ENCODE measurements around the gene TPGS2.

Gene TPGS2

GRCh38 chr18:36786686-36787085 is 42.1 kb downstream of the TPGS2 start:
- no peak for DNase-seq (ENCODE audit: extremely low spot score)
- CTCF ChIA-PET = no interaction called here

GRCh38 chr18:36783792-36784191 is 45.0 kb downstream of the TPGS2 start:
- no peak for DNase-seq (ENCODE audit: extremely low spot score)
- CTCF ChIA-PET = no interaction called here
- POLR2A ChIA-PET = no interaction called here
- TF ChIP-seq, protein P1, sequence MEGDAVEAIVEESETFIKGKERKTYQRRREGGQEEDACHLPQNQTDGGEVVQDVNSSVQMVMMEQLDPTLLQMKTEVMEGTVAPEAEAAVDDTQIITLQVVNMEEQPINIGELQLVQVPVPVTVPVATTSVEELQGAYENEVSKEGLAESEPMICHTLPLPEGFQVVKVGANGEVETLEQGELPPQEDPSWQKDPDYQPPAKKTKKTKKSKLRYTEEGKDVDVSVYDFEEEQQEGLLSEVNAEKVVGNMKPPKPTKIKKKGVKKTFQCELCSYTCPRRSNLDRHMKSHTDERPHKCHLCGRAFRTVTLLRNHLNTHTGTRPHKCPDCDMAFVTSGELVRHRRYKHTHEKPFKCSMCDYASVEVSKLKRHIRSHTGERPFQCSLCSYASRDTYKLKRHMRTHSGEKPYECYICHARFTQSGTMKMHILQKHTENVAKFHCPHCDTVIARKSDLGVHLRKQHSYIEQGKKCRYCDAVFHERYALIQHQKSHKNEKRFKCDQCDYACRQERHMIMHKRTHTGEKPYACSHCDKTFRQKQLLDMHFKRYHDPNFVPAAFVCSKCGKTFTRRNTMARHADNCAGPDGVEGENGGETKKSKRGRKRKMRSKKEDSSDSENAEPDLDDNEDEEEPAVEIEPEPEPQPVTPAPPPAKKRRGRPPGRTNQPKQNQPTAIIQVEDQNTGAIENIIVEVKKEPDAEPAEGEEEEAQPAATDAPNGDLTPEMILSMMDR (IDR thresholded peaks at IDR 0.05; ENCODE audit: control extremely low read depth, extremely low read depth, low read depth, missing control alignments) = no peak

More at GRCh38 chr18:36786686-36787085, 42.1 kb downstream of the TPGS2 start:
- POLR2A ChIA-PET = no interaction called here
- TF ChIP-seq, protein P1 (IDR thresholded peaks at IDR 0.05; ENCODE audit: control extremely low read depth, extremely low read depth, low read depth, missing control alignments) = no peak

- TF ChIP-seq, protein P1 (IDR thresholded peaks at IDR 0.05; ENCODE audit: control extremely low read depth, extremely low read depth, low read depth, missing control alignments) = no peak
- ChIA-PET CTCF (no interaction called here), POLR2A (no interaction called here)
- no peak for DNase-seq (ENCODE audit: extremely low spot score)
These were observed 46.1 kb downstream of the TPGS2 start for GRCh38 chr18:36782710-36783109.

DNA sequence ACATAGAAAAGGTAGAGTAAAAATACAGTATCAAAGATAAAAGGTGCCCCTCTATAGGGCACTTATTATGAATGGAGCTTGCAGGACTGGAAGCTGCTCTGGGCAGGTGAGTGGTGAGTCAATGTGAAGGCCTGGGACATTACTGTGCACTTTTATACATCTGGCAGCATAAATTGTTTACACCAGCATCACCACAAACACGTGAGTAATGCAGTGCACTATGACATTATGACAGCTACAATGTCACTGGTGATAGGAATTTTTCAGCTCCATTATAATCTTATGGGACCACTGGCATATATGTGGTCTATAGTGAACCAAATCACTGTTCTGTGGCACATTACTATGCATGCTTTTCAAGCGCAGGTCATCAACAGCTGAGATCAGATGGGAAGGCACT is 48.1 kb downstream of the TPGS2 start:
- CTCF ChIA-PET = no interaction called here
- TF ChIP-seq, protein P1 (IDR thresholded peaks at IDR 0.05; ENCODE audit: control extremely low read depth, extremely low read depth, low read depth, missing control alignments) = no peak
- no peak for DNase-seq (ENCODE audit: extremely low spot score)
- POLR2A ChIA-PET = no interaction called here

DNA sequence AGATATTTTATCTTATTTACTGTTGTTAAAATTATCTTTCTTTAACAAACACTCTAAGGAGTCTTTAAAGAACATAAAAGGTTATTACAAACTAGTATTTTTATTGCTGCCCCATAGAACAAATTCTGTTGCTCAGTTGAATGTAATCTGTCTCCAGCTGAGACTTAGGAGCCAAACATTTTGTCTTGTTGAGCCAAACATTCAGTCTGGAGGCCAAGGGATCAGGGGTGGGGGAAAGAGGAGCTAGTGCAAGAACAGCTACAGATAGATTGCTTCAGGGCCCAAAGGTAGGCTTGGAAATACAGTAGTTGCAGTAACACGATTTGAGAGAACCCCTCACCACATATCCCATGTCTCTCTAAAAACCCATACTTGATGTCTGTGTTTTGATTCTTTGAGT is 51.2 kb downstream of the TPGS2 start:
- TF ChIP-seq, protein P1 (IDR thresholded peaks at IDR 0.05; ENCODE audit: control extremely low read depth, extremely low read depth, low read depth, missing control alignments) = no peak
- ChIA-PET POLR2A (no interaction called here), CTCF (interaction anchor here (1.1 to 1.6 kb wide), 3 partner anchors 11 to 51 kb away, joined by 3 to 5 read pairs (median 3); partner anchors contain the start of genes KIAA1328 and TPGS2)
- no peak for DNase-seq (ENCODE audit: extremely low spot score)

- ChIA-PET POLR2A (no interaction called here), CTCF (interaction anchor here (1.5 kb wide), 1 partner anchor 12 kb away, joined by 3 read pairs; no protein-coding TSS in a partner anchor)
- TF ChIP-seq, protein P1 (IDR thresholded peaks at IDR 0.05; ENCODE audit: control extremely low read depth, extremely low read depth, low read depth, missing control alignments) = no peak
- no peak for DNase-seq (ENCODE audit: extremely low spot score)
These were observed 52.2 kb downstream of the TPGS2 start for GRCh38 chr18:36776650-36777049.

GRCh38 chr18:36775396-36775795 is 53.4 kb downstream of the TPGS2 start:
- DNase-seq (ENCODE audit: extremely low spot score) = no peak
- ChIA-PET CTCF (no interaction called here), POLR2A (no interaction called here)
- TF ChIP-seq, protein P1 (IDR thresholded peaks at IDR 0.05; ENCODE audit: control extremely low read depth, extremely low read depth, low read depth, missing control alignments) = no peak

All from GM10248 (cell line).